SK-MEL-5 (cell line): ENCODE measurements around the gene CCM2L. TPM values are rescaled to one million over a fixed set of nuclear protein-coding genes. Genes with fewer than 3 reads are reported as not detected.

Experiments
- DNase-seq: peaks from one replicate; pipeline ENCODE4 v3.0.0-alpha.2; 2016; ENCODE audit warnings: low read depth, low spot score
- in situ Hi-C: cut with HindIII; loops from 2 replicates; pipeline ENCODE4 v1.10.0; 2016; ENCODE audit warnings: low sequenced_read_pairs, high pct_unique_total_duplicates, low pct_unique_long_range_greater_than_20kb
- polyA plus RNA-seq, 2 experiments: library from polyadenylated mRNA; depleted of rRNA; stranded (reverse); fragments of >200 nt; gene quantifications; 2 replicates each; pipeline ENCODE4 v1.2.3, GENCODE V29; 2015
- total RNA-seq: library from RNA; depleted of rRNA; stranded (reverse); fragments of >200 nt; shearing (Covaris generic); gene quantifications from 2 replicates; pipeline ENCODE4 v1.2.3, GENCODE V29; 2014; rRNA removed

CCM2L gene
- total RNA-seq = 0.08 and 0.16 TPM in 2 replicates
- 0.15 and 0.27 TPM in 2 replicates for polyA plus RNA-seq (2015; cell fraction: cytosol; rRNA removed)
- not detected in 2 replicates for polyA plus RNA-seq (2015; cell fraction: nucleus; rRNA removed)

DNA sequence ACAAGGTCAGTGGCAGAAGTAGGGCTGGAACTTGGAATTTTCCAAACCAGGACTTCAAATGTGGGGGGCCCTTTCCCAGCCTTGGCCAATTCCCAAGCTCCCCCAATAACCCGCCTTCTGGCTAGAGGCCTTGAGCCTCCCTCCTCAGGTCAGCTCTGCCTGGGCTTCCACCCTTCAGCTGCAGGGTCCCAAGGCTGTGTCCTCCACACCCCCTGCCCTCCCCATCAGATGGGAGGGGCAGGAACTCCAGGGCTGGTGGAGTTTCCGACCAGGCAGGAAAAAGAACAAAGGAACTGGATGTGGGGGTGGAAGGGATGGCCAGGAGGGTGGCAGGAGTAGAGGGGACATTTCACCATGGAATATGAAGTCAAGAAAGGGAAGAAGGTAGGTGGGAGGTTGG, at the start of gene CCM2L:
Gene CCM2L (plus strand): TSS at position 338 of the 400 bp plus-strand sequence. CDS start 17 bp downstream, at position 355.
- no peak for DNase-seq
- in situ Hi-C loops = no loop called here

DNA sequence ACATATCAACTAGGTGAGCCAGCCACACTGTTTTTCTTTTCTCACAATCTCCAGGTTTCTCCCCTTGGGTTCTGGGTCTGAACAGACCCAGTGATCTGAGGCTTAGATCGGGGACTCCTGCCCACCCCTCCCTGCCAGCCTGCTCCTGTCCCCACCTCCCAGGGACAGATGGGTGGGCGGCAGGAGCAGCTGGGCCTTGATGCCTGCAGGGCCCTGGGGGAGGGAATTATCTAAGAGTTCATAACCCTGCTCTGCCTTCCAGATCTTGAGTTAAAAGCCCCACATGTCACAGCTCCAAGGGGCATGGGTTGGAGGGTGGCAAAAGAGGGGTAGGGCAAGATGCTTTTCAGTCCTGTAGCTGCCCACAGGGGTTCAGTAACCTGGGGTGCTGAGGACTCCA, 47.5 kb upstream of the CCM2L start:
- no peak for DNase-seq
- in situ Hi-C loops = no loop called here

DNA sequence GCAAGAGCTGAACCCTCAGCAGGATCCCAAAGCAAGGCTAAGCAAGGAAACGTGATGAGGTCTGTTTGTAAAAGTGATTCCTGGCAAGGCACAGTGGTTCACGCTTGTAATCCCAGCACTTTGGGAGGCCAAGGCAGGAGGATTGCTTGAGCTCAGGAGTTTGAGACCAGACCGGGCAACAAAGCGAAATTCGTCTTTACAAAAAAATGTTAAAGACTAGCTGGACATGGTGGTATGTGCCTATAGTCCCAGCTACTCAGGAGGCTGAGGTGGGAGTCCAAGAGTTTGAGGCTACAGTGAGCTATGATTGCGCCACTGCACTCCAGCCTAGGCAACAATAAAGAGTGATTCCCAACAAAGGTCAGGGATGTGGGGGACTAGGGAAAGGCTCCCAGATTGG, 46.3 kb upstream of the CCM2L start:
- in situ Hi-C loops = no loop called here
- DNase-seq = no peak

DNA sequence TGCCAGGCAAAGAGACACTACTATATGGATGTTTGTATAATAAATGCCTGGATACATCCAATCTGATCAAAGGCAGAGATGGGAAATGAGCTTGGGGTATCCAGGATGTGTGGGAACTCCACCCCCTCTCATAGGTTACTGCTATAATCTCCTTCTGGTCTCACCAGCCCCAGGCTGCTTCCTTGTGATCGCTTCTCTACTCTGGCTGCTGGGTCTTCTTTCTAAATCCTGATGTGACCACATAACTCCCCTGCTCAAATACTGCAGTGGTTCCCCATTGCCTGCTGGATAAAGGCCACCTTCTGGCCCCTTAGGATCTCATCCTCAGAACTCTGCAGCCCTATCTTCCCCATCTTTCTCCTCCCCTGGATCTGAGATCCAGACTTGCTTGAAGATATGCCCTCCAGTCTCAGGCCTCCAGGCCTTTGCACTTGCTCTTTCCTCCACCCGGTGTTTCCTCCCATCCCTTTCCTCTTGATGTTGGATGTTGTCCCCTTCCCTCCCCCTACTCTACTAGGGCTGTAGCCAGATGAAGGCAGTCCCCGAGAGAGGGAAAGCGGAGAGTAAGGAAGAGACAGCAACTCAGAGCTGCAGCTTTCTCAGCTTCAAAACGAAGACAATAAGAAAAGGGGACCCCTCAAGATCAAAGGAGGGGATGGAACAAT, 43.1 kb upstream of the CCM2L start:
- in situ Hi-C loops = no loop called here
- DNase-seq = no peak

DNA sequence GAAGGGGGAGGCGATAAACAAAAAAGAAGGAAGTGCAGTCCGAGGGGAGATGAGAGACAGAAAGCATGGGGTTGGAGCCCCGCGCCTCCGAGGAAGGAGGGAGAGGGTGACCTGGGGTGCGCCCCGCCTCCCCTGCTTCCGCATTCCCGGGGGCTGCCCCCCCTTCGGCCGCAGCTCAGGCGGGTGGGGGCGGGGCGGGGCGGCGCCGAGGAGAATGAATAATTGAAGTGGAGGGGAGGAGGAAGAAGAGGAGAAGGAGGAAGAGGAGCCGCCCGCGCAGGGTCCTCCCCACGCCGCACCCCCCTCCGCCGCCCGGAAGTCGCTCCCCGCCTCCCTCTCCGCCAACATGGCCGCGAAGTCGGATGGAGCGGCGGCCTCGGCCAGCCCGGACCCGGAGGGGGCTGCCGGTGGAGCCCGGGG, 42.4 kb upstream of the CCM2L start, which contains the start of gene XKR7:
Gene XKR7 (plus strand): TSS at position 322 of the 420 bp plus-strand sequence. CDS start 25 bp downstream, at position 347.
- in situ Hi-C loops = no loop called here
- DNase-seq = no peak

DNA sequence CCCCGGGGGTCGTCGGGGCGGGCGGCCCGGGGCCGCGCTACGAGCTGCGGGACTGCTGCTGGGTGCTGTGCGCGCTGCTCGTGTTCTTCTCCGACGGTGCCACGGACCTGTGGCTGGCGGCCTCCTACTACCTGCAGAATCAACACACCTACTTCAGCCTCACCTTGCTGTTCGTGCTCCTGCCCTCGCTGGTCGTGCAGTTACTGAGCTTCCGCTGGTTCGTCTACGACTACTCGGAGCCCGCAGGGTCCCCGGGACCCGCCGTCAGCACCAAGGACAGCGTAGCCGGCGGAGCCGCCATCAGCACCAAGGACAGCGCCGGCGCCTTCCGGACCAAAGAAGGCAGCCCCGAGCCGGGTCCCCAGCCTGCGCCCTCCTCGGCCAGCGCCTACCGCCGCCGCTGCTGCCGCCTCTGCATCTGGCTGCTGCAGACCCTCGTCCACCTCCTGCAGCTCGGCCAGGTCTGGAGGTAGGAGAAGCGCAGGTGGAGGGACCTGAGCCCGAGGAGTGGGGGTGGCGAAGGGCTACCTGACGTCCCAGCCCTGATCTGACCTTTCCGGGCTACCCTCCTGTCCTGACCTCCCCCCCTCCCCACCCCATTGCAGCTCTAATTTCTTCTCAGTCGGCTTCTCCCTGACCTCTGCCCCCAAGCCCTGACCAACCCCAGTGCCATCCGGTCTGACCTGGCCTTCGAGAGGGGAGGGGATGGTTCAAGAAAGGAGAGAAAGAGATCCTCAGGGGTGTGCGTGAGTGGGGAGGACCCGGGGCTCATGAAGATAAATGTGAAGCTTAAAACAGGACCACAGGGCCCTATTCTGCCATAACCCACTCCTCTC, 41.7 kb upstream of the CCM2L start:
- in situ Hi-C loops = no loop called here
- peak; percentile 51 for DNase-seq

DNA sequence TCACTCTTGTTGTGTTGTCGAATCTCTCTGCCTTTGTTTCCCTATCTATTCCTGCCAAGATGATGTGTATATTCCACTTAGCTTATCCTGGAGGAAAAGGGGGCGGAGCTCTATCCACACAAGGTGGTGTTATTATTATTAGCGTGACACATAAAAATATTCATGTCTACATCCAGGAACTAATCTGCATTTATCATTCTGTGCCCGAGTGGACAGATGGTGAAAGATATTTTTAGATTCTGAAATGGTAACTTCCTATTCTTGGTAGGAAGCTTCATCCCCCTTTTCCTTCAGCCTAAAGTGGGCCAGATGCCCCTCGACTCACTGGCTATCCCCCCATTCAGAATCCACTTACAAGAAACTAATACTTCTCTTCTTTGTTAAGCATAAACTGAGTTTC, 40.2 kb upstream of the CCM2L start:
- in situ Hi-C loops = no loop called here
- no peak for DNase-seq

DNA sequence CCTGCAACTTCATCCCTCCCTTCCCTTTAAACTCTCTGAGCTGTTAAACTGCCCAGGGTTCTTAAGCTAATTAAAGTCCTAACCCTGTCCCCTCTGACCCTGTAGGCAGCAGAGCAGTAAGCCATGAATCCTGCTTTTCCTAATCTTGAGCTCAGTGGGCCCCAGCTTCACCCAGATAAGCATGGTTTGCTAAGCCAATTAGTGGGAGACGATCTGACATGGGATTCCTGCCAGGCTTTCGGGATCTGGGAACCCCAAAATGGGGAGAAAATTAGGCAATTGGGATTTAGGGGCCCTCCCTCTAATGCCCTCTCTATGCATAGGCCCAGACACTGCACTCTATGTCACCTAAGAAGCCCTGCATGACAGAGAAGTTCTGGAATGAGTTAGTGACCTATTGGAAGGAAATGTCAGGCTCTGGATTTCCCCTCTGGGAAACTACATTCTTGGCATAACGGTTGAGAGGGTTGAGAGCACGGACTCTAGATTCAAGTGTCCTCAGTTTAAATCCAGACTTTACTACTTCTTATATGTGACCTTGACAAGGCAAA, 37.7 kb upstream of the CCM2L start:
- in situ Hi-C loops = no loop called here
- DNase-seq = no peak

DNA sequence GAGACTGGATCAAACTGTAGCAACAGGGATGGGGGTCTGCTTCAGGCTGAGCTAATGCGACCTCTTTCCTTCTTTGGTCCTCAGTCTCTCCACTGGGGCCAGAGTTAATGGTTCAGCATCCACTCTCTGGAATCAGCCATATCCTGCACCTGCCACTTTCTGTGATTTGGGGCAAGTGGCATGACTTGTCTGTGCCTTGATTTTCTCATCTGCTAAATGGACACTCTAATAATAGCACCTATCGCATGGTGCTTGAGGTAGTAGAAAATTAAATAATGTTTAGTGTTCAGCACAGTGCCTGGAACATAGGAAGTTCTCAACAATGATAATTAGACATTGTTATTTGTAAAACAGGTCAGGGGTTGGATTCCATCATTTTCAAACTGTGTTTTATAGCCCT, 35.9 kb upstream of the CCM2L start:
- in situ Hi-C loops = no loop called here

DNA sequence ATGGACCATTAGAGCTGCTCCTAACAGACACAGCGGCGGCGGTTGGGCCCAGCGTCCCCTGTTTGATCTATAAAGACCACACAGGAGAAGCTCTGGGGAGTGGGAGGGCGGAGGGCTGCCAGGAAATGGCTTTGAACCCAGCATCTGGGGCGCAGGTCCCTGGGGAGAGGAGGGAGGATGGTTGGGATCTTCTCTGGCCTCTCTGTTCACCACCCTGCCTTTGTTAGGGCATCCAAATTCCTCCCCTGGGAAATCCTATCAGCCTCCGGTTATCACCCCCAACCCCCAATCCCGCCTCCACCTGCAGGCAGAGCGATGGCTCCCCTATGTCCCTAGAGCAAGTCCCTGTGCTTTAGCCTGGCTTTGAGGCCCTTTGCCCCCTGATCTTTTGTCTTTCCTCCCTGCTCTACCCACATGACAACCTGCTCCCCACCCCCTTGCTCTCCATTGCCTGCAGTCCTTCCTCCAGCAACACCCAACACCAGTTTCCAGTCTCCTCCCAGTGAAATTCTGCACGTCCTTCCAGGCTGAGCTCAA, 35.2 kb upstream of the CCM2L start:
- in situ Hi-C loops = no loop called here
- no peak for DNase-seq

More for the DNA sequence above, 35.9 kb upstream of the CCM2L start:
- DNase-seq = no peak

DNA sequence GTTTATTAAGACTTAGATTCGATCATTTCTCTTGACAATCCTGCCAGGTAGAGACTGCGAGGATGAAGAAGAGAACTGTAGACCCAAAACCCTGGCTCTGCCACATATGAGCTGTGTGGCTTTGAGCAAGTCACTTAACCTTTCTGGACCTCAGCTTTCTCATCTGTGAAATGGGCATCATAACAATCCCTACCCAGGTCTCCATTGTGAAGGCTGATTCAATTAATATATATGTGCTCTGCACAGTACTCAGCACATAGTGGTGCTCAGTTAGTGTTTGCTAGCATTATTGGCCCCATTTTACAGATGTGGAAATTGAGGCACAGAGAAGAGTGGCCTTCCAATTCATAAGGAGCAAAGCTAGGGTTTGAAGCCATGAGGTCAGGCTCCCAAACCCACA, 34.4 kb upstream of the CCM2L start:
- in situ Hi-C loops = no loop called here
- DNase-seq = no peak

DNA sequence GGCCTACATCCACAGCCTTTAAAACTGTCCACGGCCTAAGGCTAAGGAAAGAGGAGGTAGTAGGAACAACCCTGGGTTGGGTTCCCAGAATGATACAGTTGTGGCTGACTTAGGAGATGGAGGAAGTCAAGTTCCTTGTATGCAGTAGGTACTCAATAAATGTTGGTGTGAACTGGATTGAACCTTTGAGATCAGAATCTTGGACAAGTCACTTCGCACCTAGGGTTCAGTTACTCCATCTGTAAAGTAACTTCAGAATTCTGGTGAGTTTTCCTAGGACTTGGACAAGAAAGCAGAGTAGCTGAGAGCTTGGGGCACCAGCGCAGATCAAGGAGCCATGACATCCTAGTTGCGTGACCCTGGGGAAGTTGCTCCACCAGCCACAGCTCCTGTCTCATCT, 33.2 kb upstream of the CCM2L start:
- in situ Hi-C loops = no loop called here
- DNase-seq = no peak

DNA sequence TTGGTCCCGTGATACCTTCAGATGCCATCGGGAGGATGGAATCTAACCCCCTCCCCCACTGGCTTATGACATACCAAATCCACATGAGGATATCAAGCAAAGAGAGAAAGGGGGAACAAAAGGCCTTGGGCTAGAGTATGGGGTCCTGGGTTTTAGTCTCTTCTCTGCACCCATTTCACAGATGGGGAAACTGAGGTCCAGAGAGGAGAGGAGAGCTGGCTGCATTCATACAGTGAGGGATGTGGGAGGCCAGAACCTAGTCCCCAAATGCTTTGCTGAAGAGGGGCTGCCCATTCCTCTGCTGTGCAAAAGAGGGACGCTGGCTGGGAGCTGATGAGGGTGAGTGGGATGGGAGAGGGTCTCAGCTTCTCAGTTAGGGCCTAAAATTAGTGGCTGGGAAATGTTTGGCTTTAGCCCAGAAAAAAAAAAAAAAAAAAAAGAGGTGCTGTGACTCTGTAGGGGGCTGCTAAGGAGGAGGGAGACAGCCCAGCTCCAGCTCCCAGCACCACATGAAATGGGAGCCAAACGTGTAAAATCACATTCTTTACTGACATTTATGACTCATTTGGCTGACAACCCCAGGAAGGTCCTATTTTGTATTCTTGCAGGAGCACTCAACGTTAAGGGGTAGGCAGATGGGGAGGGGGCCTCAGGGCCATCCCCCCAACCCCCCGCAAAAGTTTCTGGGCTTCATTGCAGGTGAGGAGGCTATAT, 30.4 kb upstream of the CCM2L start:
- DNase-seq = no peak
- in situ Hi-C loops = no loop called here

DNA sequence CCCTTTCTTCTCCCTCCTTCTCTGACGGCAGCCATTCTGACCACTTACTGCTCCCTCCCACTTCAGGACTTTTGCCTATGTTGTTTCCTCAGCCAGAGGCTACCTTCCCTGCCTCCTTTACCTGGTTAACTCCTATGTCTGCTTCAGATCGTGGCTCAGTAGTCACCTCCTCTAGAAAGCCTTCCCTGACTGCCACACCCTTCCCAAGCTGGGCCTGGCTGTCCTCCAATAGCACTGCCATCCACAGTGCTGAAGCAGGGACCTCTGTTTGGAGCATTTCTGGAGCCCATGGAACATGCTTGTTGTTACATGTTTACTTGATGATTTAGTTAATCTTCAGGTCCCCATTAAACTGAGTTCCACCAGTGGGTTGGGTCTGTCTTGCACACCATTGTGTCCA, 28.5 kb upstream of the CCM2L start:
- DNase-seq = no peak
- in situ Hi-C loops = no loop called here

DNA sequence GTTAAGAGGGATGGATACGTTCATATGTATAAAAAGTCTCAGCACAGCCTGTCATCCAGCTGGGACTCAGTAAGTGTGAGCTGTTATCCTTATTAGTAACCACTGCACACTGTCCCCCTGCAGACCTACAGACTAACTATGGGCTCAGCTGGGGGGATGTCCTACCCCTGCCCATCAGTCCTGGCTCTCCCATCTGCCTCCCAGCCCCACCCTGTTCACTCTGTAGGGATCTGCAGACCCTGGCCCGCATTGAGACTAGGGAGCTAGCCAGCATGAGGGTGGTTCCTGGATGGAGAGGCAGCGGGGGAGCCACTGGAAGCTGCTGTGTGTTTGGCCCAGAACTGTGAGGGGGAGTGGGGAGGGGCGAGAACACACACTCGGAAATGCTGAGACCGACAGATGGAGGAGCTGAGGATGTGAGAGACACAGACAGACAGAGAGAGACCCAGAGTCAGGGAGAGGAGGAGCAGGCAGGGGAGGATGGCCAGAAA, 25.2 kb upstream of the CCM2L start:
- DNase-seq = no peak
- in situ Hi-C loops = no loop called here

DNA sequence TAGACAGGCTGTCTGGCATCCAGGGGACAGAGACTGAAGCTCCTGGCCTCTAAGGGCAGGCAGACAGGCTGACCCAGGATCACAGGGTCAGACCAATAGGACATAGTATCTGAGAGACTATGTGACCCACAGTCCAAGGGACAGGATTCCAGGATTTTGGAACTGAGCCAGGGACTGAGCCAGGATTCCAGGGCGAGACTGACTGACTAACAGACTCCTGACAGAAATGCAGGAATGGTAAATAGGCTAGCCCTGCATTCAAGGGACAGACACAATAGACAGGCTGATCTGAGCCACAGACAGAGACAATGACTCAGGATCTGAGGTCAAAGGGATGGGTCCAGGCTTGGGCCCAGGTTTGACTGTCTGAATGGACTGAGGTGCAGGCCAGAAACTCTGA, 22.5 kb upstream of the CCM2L start:
- peak; percentile 28 for DNase-seq
- in situ Hi-C loops = no loop called here

DNA sequence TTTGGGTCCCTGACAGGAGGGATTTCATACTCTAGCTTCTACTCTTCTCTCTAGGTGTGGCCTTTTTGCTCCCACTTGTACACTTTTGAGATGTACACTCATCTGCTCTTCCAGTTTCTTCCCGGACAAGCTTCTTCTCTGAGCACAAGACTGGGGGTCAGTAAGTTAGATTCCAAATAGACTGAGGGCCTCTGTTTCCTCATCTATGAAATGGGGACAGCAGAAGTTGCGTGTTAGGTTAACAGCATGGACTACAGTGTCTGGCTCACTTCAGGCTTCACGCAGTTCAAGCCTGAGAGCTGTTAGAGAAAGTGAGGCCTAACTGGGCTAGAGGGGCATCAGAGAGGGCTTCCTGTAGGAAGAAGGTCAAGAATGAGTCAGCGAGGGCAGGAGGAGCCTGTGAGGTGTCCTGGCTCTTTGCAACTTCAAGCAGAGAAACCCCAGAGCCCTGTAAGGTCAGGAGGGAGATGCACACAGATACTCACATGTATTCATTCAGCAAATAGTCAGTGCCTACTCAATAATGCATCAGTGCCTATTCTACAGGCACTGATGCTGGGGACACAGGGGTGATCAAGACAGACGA, 21.7 kb upstream of the CCM2L start:
- DNase-seq = no peak
- in situ Hi-C loops = no loop called here
